ENCODE results near the gene ACVRL1. TPM values are rescaled to one million over a fixed set of nuclear protein-coding genes. Genes with fewer than 3 reads are reported as not detected.

The ACVRL1 gene
- total RNA-seq, 4 donors from 2014 or later, result 115 to 440 (median 137) TPM

- Histone ChIP-seq H3K36me3 (no peaks in the 10 kb centered on the region), H3K4me3 (peak overlapping the region; percentile 1 to 98 (median 49)), H3K27ac (peak overlapping the region; percentile 34 to 66 (median 54)), H3K4me1 (peaks cover 14 to 40% (median 27%) of the 10 kb centered on the region in 4 donors), H3K9me3 (no peaks in the 10 kb centered on the region), H3K27me3 (no peaks in the 10 kb centered on the region)
- TF ChIP-seq POLR2A (IDR thresholded peaks at IDR 0.05) (no peak), POLR2AphosphoS5 (IDR thresholded peaks at IDR 0.05) (no peak), EP300 (IDR thresholded peaks at IDR 0.05; ENCODE audit: low read depth) (no peak), CTCF (IDR thresholded peaks at IDR 0.05) (no peak)
- 1% methylated on average over 5 of the region's 5 CpGs; no CpG with 5 or more reads in 1 of the 2 donors for WGBS, 2 donors (ENCODE audit: low coverage in 1 of 2)
- intact Hi-C loops (cut with DNase I; ENCODE audit: low total_unique reads), result no loop called here
- in situ Hi-C loops (cut with MboI; ENCODE audit: low pct_ligation_motif_present in 1 of 4, low pct_unique_long_range_greater_than_20kb in 1 of 4, low sequenced_read_pairs in 3 of 4), result no loop called here
- DNase-seq, result no peak
These were observed 43.4 kb downstream of the ACVRL1 start for GRCh38 chr12:51950682-51951198.

- H3K4me3 ChIP-seq, result peak within 1 kb of the TSS; percentile 85 to 98 (median 92)
- 1% methylated on average over 14 to 74 of the region's 86 CpGs for WGBS, 2 donors (ENCODE audit: low coverage in 1 of 2)
- peak within 1 kb of the TSS; percentile 87 to 97 (median 95) for H3K27ac ChIP-seq
- no peaks in the 10 kb centered on the region for H3K36me3 ChIP-seq
- intact Hi-C loops (cut with DNase I; ENCODE audit: low total_unique reads), result no loop called here
- no peaks in the 10 kb centered on the region for H3K9me3 ChIP-seq
- in situ Hi-C loops (cut with MboI; ENCODE audit: low pct_ligation_motif_present in 1 of 4, low pct_unique_long_range_greater_than_20kb in 1 of 4, low sequenced_read_pairs in 3 of 4), result no loop called here
- peaks cover 17 to 46% (median 32%) of the 10 kb centered on the region in 4 donors for H3K4me1 ChIP-seq
- DNase-seq, result peak; percentile 94
- peak; percentile 58 for TF ChIP-seq POLR2A (IDR thresholded peaks at IDR 0.05)
- TF ChIP-seq EP300 (IDR thresholded peaks at IDR 0.05; ENCODE audit: low read depth), result no peak
- no peak for TF ChIP-seq CTCF (IDR thresholded peaks at IDR 0.05)
- peak in 1 of 3 donors; percentile 54 for TF ChIP-seq POLR2AphosphoS5 (IDR thresholded peaks at IDR 0.05)
- H3K27me3 ChIP-seq, result no peaks in the 10 kb centered on the region
These were observed 44.0 kb downstream of the ACVRL1 start, which contains the start of gene ACVR1B for GRCh38 chr12:51951199-51951842. Gene ACVR1B (plus strand): TSS chr12:51951699. CDS start chr12:51951744, 45 bp downstream.

- 4% methylated on average over 36 of the region's 50 CpGs; no CpG with 5 or more reads in 1 of the 2 donors for WGBS, 2 donors (ENCODE audit: low coverage in 1 of 2)
- in situ Hi-C loops (cut with MboI; ENCODE audit: low pct_ligation_motif_present in 1 of 4, low pct_unique_long_range_greater_than_20kb in 1 of 4, low sequenced_read_pairs in 3 of 4) (no loop called here), intact Hi-C loops (cut with DNase I; ENCODE audit: low total_unique reads) (no loop called here)
- no peak for TF ChIP-seq CTCF (IDR thresholded peaks at IDR 0.05)
- no peak for TF ChIP-seq POLR2AphosphoS5 (IDR thresholded peaks at IDR 0.05)
- no peak for TF ChIP-seq POLR2A (IDR thresholded peaks at IDR 0.05)
- TF ChIP-seq EP300 (IDR thresholded peaks at IDR 0.05; ENCODE audit: low read depth), result no peak
- DNase-seq, result peak; percentile 26
- Histone ChIP-seq H3K27me3 (no peaks in the 10 kb centered on the region), H3K4me1 (peaks cover 17 to 54% (median 35%) of the 10 kb centered on the region in 4 donors), H3K4me3 (peak overlapping the region; percentile 85 to 98 (median 92)), H3K36me3 (no peaks in the 10 kb centered on the region), H3K9me3 (no peaks in the 10 kb centered on the region), H3K27ac (peak overlapping the region; percentile 87 to 97 (median 95))
These were observed 44.8 kb downstream of the ACVRL1 start for GRCh38 chr12:51951843-51952722.

GRCh38 chr12:51953089-51953488 lies 45.8 kb downstream of the ACVRL1 start:
- in situ Hi-C loops (cut with MboI; ENCODE audit: low pct_ligation_motif_present in 1 of 4, low pct_unique_long_range_greater_than_20kb in 1 of 4, low sequenced_read_pairs in 3 of 4), result no loop called here
- Histone ChIP-seq H3K4me3 (peak overlapping the region; percentile 85 to 98 (median 92)), H3K9me3 (no peaks in the 10 kb centered on the region), H3K27ac (peak overlapping the region; percentile 87 to 97 (median 95)), H3K27me3 (no peaks in the 10 kb centered on the region), H3K4me1 (peaks cover 17 to 64% (median 38%) of the 10 kb centered on the region in 4 donors), H3K36me3 (no peaks in the 10 kb centered on the region)
- TF ChIP-seq POLR2A (IDR thresholded peaks at IDR 0.05) (peak; percentile 34), CTCF (IDR thresholded peaks at IDR 0.05) (no peak)
- 39 to 43% methylated on average over 7 to 8 of the region's 8 CpGs for WGBS, 2 donors (ENCODE audit: low coverage in 1 of 2)
- no peak for DNase-seq
- intact Hi-C loops (cut with DNase I; ENCODE audit: low total_unique reads), result no loop called here

Measured in transverse colon (tissue), 4 donors.